D721Med (cell line): Measurements from ENCODE around the gene TMEM140.
"Not testable (repeated sequence)": the region's sequence is repeated elsewhere in the genome, so short reads cannot be mapped to it uniquely, and the experiment has no call there.

Source experiments
- DNase-seq: peaks from one replicate; pipeline ENCODE4 v3.0.0; 2011; ENCODE audit warnings: low spot score; ENCODE audit not compliant: insufficient read length
- FAIRE-seq: peaks from 2 replicates; lab custom pipeline; 2011; peaks lifted over from hg19 to GRCh38; lab: Jason Lieb, UNC
- TF ChIP-seq, protein P1 (sequence below): IDR thresholded peaks from 2 replicates; pipeline ENCODE4 v1.5.1; 2012; ENCODE audit warnings: mild to moderate bottlenecking, control low read depth; ENCODE audit not compliant: insufficient read depth; ENCODE audit errors: missing control alignments

The TMEM140 gene

DNA sequence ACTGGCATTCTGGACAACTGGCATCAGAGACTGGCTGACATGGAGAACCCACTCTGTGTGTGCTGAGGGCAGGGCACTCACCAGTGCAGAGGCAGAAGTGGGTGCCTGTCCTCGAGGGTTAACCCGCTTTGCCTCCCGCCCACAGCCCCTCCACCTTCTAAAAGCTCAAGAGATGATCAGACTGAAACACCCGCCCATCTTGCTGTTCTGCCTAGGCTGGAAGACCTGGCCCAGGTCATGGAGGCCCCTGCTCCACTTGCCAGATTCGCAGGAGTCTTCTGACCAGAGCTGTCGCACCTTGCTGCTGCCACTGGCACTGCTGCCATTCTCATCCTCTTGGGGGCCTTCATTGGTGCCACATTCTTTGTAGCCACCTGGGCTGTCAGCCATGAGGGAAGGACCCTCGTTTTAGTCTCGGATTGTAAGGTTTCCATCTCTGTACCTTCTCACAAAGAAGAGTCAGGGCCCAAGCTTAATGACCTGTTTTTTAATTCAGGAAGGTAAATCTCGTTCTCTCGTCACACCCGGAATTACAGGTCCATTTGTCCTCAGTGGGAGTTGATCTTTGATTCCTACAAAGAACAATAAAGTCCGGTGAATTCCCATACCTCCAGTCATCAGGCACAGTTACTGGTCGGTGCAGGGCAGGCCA lies 20.7 kb downstream of the TMEM140 start:
- no peak for FAIRE-seq
- TF ChIP-seq, protein P1, sequence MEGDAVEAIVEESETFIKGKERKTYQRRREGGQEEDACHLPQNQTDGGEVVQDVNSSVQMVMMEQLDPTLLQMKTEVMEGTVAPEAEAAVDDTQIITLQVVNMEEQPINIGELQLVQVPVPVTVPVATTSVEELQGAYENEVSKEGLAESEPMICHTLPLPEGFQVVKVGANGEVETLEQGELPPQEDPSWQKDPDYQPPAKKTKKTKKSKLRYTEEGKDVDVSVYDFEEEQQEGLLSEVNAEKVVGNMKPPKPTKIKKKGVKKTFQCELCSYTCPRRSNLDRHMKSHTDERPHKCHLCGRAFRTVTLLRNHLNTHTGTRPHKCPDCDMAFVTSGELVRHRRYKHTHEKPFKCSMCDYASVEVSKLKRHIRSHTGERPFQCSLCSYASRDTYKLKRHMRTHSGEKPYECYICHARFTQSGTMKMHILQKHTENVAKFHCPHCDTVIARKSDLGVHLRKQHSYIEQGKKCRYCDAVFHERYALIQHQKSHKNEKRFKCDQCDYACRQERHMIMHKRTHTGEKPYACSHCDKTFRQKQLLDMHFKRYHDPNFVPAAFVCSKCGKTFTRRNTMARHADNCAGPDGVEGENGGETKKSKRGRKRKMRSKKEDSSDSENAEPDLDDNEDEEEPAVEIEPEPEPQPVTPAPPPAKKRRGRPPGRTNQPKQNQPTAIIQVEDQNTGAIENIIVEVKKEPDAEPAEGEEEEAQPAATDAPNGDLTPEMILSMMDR, result no peak

DNA sequence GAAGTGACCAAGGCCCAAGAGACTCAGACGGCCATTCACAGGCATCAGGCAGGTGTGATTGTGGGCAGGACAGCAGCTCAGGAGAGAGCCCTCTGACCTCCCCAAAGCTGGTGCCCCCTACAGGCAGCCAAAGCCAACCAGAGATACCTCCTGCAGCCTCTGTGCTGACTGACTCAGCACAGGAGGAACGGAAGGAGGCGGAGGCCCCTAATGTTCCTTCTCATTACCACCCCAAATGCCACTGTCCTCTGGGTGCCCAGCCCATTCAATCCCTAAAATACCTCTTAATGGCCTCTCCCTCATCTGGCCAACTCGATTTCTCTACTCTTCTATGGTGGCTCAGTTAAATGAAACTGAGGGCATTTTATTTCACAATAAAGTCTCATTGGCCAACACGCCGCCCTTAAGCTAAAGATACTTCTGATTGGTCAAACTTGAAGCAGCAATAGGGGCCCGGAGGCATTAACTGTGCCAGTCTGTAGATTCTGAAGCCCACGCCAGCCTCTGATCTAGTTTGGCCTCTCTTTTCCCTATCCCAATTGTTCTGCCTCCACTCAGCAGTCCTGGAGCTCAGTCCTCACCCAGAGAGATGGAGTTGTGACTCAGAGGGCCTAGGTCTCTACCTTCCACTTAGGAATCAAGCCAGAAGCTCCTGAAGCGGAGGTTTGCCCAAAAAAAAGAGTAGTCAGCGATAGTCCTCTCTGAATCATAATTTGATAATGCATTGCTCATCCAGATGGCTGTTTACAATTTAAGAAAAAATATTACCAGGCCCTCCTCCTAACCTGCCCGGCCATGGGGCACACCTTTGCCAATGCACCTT lies 21.5 kb downstream of the TMEM140 start:
- DNase-seq (no peak), FAIRE-seq (no peak)
- TF ChIP-seq, protein P1, result peak; percentile 50

More for the DNA sequence above, 20.7 kb downstream of the TMEM140 start:
- DNase-seq, result no peak

DNA sequence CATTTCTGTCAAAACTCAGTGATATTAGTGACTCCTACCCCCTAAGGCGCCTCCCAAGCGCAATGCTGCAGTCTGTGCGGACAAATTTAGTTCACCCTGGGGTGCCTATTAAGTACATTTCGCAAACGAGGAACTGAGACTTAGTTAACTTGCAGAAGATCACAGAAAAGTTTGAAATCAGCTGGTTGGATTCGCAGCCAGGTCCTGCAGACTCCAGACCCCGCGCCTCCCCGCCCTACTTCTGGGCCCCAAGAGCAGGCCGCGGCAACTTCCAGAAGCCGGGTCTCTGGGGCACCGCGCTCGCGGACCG lies 22.0 kb downstream of the TMEM140 start:
- FAIRE-seq, result no peak
- TF ChIP-seq, protein P1, result no peak
- DNase-seq, result no peak

DNA sequence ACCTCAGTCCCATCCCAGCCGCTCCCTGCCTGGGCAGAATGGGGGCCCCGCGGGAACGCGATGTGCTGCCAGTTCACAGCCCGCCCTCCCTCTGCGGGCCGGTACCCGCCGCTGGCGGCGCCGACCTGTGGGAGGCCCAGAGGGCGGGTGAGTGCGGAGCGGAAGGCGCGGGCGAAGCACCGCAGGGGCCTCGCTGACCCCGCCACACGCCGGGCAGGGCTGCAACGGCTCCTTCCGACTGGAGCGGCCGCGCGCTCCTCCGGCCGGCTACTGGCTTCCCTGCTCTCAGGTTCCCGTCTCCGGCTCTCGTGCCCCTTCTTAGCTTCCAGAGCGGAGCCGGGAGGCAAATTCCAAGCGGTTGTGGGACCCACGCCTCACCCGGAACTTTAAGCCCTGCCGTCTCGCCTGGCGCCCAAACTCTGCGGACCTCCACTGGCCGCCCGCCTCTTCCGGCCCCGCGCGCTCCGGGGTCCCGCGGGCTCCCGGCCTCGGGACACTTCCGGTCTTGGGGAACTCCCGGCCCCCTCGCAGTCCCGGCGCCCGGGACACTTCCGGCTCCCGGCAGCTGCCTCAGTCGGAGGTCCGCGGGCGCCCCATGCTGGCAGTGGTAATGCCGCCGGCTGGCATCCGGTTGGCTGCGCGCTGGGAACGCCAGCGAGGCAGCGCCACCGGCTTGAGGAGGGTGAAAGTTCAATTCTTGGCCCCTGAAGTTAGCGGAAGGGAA lies 22.6 kb downstream of the TMEM140 start, which contains the start of gene CYREN:
TSS of gene CYREN (minus strand) at position 434 of the 724 bp plus-strand sequence. CDS start 1,785 bp downstream, outside the sequence.
- DNase-seq (peak; percentile 91), FAIRE-seq (no peak)
- TF ChIP-seq, protein P1, result peak; percentile 70

DNA sequence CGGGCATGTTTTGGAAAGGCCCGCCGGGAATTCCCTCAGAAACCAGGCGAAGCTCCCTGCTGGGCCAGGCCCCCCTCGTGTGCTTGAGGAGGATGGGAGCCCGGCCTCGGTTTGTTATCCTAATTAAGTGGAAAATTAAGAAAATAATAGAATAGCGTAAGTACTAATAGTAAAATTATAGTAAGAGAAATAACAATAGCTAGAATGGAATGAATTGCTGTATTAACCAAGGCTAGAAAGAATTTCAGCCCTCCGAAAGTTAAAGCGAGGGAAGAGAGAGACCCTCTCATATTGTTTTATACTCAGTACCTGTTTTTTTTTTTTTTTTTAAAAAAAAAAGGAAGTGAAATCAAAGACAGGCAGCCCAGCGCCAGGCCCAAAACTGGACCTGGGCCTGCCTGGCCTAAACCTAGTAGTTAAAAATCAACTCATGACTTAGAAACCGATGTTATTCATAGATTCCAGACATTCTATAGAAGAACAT lies 23.2 kb downstream of the TMEM140 start:
- not testable (repeated sequence) for FAIRE-seq

DNA sequence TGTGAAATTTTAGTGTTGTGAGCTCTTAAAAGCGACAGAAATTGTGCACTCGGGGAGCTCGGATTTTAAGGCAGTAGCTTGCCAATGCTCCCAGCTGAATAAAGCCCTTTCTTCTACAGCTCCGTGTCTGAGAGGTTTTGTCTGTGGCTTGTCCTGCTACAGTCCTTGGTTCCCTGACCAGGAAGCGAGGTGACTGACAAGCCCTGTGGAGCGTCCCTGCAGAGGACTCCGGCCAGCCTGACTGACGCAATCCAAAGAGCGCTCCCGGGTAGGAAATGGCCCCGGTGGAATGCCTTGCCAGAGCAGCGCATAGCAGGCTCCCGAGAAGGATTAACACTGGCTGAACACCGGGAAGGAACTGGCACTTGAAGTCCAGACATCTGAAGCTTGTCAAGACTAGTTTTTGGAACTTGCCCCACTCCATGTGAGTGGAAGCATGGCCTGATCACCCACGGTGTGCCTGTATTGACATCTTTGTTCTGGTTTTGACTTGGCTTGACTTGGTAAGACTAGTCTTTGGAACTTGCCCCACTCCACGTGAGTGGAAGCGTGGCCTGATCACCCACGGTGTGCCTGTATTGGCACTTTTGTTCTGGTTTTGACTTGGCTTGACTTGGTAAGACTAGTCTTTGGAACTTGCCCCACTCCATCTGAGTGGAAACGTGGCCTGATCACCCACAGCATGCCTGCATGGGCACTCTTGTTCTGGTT lies 23.9 kb downstream of the TMEM140 start:
- FAIRE-seq, DNase-seq: not testable (repeated sequence)

More for the DNA sequence above, 23.2 kb downstream of the TMEM140 start:
- not testable (repeated sequence) for DNase-seq

DNA sequence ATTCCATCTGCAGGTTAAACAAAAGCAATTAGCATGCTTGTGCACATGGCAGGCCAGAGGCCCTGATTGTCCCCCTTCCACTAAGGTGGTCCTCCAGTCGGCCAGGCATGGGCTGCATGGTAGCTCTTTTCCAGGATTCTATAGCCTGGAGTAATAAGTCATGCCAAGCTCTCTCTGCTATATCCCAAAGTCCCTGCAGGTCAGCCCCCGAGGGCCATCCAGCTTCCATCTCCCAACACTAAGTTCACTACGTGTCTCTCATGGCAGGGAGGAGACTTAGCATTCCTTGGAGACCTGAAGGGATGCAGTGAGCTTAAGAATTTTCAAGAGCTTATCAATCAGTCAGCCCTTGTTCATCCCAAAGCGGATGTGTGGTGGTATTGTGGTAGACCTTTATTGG lies 26.0 kb downstream of the TMEM140 start:
- DNase-seq, FAIRE-seq: not testable (repeated sequence)

DNA sequence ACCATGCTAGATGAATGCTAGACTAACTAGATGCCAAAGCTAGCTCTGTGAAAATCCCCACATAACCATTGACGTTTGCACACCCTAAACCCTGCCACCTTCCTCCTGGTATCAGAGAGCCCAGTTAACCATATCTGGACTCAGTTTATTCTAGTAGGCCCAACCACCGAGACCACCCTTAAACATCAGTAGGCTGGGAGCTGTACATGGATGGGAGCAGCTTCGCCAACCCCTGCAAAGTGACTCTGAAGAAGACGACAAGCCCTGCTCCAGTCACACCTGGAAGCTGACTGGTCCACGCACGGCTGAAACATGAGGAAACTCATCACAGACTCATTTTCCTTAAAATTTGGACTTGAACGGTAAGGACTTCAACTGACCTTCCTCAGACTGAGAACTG lies 27.1 kb downstream of the TMEM140 start:
- FAIRE-seq (no peak), DNase-seq (no peak)
- TF ChIP-seq, protein P1, result no peak
